ENCODE results near the gene LINC00237. TPM values are rescaled to one million over a fixed set of nuclear protein-coding genes. Genes with fewer than 3 reads are reported as not detected.

Gene LINC00237
- total and polyA plus RNA-seq, 12 donors: 0.14 TPM; not detected in 11

GRCh38 chr20:21067255-21067654 is 38.9 kb downstream of the LINC00237 start:
- 69 to 79% (median 70%) methylated on average over 1 of the region's 1 CpG for WGBS, 4 donors
- H3K27ac ChIP-seq: no peak overlapping the region
- TF ChIP-seq POLR2A (IDR thresholded peaks at IDR 0.05) (no peak), CTCF (IDR thresholded peaks at IDR 0.05) (no peak)

GRCh38 chr20:21064924-21065323 is 41.2 kb downstream of the LINC00237 start:
- no peak for DNase-seq
- intact Hi-C loops (cut with DNase I): no loop called here
- Histone ChIP-seq H3K9me3 (replicated peaks in 1 of 3) (no peaks in the 10 kb centered on the region), H3K27ac (no peak overlapping the region), H3K4me1 (replicated peaks in 1 of 2) (no peaks in the 10 kb centered on the region), H3K4me3 (no peak overlapping the region), H3K27me3 (peaks cover 3% of the 10 kb centered on the region), H3K36me3 (replicated peaks in 1 of 2) (no peaks in the 10 kb centered on the region)
- no peak for TF ChIP-seq POLR2A (IDR thresholded peaks at IDR 0.05)
- TF ChIP-seq CTCF (IDR thresholded peaks at IDR 0.05): no peak

More at GRCh38 chr20:21067255-21067654, 38.9 kb downstream of the LINC00237 start:
- Histone ChIP-seq H3K4me3 (no peak overlapping the region), H3K4me1 (replicated peaks in 1 of 2) (no peaks in the 10 kb centered on the region), H3K27me3 (peaks cover 3% of the 10 kb centered on the region), H3K9me3 (replicated peaks in 1 of 3) (no peaks in the 10 kb centered on the region), H3K36me3 (replicated peaks in 1 of 2) (no peaks in the 10 kb centered on the region)
- no peak for DNase-seq
- intact Hi-C loops (cut with DNase I): no loop called here

DNA sequence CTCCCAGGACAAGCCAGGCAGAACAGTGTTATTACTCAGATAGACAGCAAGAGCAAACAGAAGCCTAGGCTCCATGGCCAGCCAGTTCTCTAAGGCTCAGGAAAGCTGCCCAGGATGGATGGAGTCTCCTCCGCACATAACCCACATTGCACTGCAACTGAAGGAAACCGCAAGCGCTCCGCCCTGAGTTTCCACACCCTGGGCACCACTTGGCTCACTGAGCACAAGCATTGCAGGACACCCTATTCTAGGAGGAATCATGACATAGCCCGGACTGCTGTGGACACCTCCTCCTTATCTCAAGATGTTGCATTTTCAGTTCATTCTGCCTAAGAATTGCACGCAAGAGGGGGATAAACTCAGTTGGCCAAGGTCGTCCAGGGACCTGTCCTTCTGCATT is 42.9 kb downstream of the LINC00237 start:
- Histone ChIP-seq H3K36me3 (replicated peaks in 1 of 2) (no peaks in the 10 kb centered on the region), H3K4me3 (no peak overlapping the region), H3K4me1 (replicated peaks in 1 of 2) (no peaks in the 10 kb centered on the region), H3K27me3 (peaks cover 3% of the 10 kb centered on the region), H3K9me3 (replicated peaks in 1 of 3) (no peaks in the 10 kb centered on the region), H3K27ac (no peak overlapping the region)
- TF ChIP-seq CTCF (IDR thresholded peaks at IDR 0.05): no peak
- no peak for TF ChIP-seq POLR2A (IDR thresholded peaks at IDR 0.05)
- WGBS, 4 donors: 74 to 88% (median 84%) methylated on average over 7 of the region's 7 CpGs
- intact Hi-C loops (cut with DNase I): no loop called here
- no peak for DNase-seq

GRCh38 chr20:21053002-21053762 is 53.0 kb downstream of the LINC00237 start:
- 37 to 42% (median 39%) methylated on average over 10 of the region's 10 CpGs for WGBS, 4 donors
- no peak for DNase-seq
- no peaks in the 10 kb centered on the region for H3K9me3 ChIP-seq (replicated peaks in 1 of 3)
- H3K27me3 ChIP-seq: peaks cover 4% of the 10 kb centered on the region
- H3K4me3 ChIP-seq: no peak overlapping the region
- H3K36me3 ChIP-seq (replicated peaks in 1 of 2): no peaks in the 10 kb centered on the region
- H3K27ac ChIP-seq: no peak overlapping the region
- TF ChIP-seq POLR2A (IDR thresholded peaks at IDR 0.05) (no peak), CTCF (IDR thresholded peaks at IDR 0.05) (no peak)
- H3K4me1 ChIP-seq (replicated peaks in 1 of 2): no peaks in the 10 kb centered on the region
- intact Hi-C loops (cut with DNase I): no loop called here

All from adrenal gland (tissue), 12 donors.